Fibroblast of mammary gland (primary cell): ENCODE data around the gene CACNA2D3.

ENCODE experiments used
- DNase-seq: peaks from one replicate; pipeline ENCODE4 v3.0.0-alpha.2; 2010; ENCODE audit warnings: low read depth
- H3K4me3 ChIP-seq: 2 replicates; pipeline ENCODE4 v1.5.1; 2011; ENCODE audit warnings: low read depth, mild to moderate bottlenecking, low read length, moderate library complexity; ENCODE audit not compliant: control insufficient read depth
- TF ChIP-seq, protein P1 (sequence below): conservative IDR thresholded peaks from 2 replicates; pipeline ENCODE4 v1.5.1; 2011; ENCODE audit warnings: low read depth, low read length, inconsistent platforms; ENCODE audit not compliant: control insufficient read depth, insufficient read depth

The CACNA2D3 gene

DNA sequence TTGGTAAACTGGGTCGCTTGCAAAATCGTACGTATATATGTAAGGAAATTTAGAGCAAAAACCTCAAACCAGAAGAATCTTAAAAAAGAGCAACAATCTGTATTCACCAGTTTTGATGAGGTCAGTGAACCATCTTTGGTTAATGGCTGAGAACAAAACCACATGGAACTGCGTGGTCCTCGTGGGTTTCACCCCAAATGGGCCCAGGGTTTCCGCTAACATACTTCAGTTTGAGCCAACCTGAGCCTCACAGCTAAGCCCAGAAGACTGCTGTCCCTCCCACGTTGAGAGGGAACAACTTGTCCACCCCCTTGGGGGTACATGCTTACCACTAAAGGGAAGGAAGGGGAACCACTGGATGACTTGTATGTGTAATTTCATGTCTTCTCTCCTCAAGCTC is 204.6 kb downstream of the CACNA2D3 start:
- DNase-seq, result no peak
- H3K4me3 ChIP-seq, result no peak overlapping the region
- TF ChIP-seq, protein P1, sequence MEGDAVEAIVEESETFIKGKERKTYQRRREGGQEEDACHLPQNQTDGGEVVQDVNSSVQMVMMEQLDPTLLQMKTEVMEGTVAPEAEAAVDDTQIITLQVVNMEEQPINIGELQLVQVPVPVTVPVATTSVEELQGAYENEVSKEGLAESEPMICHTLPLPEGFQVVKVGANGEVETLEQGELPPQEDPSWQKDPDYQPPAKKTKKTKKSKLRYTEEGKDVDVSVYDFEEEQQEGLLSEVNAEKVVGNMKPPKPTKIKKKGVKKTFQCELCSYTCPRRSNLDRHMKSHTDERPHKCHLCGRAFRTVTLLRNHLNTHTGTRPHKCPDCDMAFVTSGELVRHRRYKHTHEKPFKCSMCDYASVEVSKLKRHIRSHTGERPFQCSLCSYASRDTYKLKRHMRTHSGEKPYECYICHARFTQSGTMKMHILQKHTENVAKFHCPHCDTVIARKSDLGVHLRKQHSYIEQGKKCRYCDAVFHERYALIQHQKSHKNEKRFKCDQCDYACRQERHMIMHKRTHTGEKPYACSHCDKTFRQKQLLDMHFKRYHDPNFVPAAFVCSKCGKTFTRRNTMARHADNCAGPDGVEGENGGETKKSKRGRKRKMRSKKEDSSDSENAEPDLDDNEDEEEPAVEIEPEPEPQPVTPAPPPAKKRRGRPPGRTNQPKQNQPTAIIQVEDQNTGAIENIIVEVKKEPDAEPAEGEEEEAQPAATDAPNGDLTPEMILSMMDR, result no peak

DNA sequence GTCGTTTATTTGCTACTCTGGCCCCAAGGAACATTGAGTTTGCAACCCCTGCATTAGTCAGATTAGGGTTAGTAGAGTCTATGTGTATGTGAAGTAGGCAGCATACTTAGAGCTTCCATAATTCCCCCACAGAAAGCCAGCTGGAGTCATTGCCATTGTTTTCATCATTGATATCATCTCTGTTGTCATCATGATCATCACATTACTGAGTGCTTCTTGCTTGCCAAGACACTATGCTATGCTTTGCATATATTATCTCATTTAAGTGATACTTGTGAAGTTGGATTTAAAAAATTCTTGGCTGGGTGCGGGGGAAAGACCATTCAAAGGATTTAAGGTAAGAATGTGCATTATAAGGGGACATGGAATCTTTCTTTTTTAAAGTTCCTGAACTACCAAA is 209.0 kb downstream of the CACNA2D3 start:
- DNase-seq, result no peak
- TF ChIP-seq, protein P1, result no peak
- no peak overlapping the region for H3K4me3 ChIP-seq

DNA sequence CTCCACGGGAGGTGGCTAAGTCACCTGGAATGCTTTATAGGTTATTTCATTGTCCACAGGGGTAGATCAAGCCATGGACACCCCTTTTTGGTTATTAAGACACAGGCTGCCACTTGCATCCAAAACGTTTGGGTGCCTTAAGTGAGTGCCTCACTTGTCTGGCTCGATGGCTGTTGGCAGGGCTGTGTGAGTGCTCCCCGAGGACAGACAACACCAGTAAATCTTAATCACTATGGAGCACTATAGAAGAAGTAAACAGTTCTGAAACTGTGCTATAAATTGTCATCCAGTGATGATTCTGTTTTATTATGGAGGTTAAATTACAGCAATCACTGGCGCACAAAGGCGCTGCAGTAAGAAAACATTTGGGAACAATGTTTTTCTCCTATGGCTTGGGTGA is 215.5 kb downstream of the CACNA2D3 start:
- DNase-seq, result no peak
- H3K4me3 ChIP-seq, result no peak overlapping the region
- TF ChIP-seq, protein P1, result no peak

DNA sequence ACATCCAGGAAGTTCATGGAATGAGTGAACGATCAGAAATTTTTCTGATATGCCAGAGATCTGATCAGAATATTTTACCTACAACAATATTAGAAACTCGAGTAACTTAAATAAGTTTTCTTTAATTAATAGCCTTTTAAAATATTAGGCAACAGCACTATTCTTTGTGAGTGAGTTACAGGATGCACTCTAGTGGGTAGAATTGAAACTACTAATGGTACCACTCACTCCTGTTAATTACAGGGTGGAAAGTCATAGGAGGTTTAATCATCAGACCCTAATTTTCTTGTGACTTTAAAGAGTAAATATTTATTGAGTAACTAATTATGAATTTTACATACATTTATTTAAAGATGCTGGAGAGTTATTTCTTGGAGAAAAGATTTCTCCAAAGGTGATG is 217.3 kb downstream of the CACNA2D3 start:
- TF ChIP-seq, protein P1, result no peak

DNA sequence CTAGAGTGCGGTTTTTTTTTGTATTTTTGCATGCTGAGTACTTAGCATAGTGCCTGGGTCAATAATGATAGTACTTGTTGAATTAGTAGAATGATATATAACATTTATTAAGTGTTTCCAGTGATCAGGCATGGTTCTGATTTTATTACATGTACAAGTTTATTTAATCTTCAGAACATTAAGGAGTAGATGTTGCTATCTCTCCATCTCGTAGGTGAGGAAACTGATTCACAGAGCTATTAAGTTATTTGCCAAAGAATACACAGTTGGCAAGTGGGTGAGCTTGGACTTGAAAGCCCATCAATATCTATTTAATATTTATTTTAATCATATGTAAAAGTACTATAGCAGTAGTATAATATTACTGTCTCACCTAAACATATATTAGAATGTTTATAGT is 219.5 kb downstream of the CACNA2D3 start:
- H3K4me3 ChIP-seq, result no peak overlapping the region
- TF ChIP-seq, protein P1, result no peak
- DNase-seq, result no peak

More for the DNA sequence above, 217.3 kb downstream of the CACNA2D3 start:
- H3K4me3 ChIP-seq, result no peak overlapping the region
- DNase-seq, result no peak

DNA sequence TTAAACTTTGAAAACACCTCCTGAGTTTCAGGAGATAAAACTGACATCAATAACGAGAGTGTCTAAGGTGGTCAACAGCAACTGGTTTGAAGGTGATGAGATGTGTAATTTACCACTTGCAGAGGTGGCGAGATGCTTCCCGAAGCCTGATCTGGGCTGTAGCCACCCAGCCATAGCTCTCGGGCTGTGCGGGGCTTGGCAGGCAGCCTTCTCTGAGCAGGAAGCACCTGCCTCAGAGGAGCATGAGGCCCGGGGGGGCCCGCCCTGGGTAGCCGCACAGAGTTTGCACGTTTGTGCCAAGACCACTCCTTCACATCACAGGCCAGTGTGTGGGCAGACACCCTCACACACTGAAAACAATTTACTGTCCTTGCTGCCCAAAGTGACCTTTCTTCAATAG is 220.3 kb downstream of the CACNA2D3 start:
- DNase-seq, result no peak
- no peak overlapping the region for H3K4me3 ChIP-seq
- TF ChIP-seq, protein P1, result no peak

DNA sequence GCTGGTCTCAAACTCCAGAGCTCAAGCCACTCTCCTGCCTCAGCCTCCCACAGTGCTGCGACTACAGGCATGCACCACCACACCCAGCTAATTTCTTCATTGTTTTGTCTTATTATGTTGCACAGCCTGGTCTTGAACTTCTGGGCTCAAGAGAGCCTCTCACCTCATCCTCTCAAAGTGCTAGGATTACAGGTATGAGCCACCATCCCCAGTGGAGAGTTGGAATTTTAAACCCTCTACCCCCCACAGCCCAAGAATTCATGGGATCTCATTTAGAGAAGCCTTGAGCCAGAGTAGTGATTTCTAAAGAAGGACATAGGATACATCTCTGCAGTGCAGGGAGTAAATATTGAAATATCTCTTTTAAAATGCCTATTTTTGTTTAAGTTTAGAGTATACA is 221.1 kb downstream of the CACNA2D3 start:
- TF ChIP-seq, protein P1, result no peak

More for the DNA sequence above, 221.1 kb downstream of the CACNA2D3 start:
- DNase-seq, result no peak
- H3K4me3 ChIP-seq, result no peak overlapping the region
